H7 (cell line): Measurements from ENCODE around the gene BMP8B. TPM values are rescaled to one million over a fixed set of nuclear protein-coding genes. Genes with fewer than 3 reads are reported as not detected.
A peak's percentile ranks its signal among the peaks of the same experiment; 100 is the strongest.
"Not testable (repeated sequence)": the region's sequence is repeated elsewhere in the genome, so short reads cannot be mapped to it uniquely, and the experiment has no call there.

Experiments
- DNase-seq: peaks from one replicate; pipeline ENCODE4 v3.0.0; 2012
- H3K27me3 ChIP-seq: 2 replicates; pipeline ENCODE4 v1.6.0; 2011; ENCODE audit warnings: mild to moderate bottlenecking, low read length; ENCODE audit not compliant: control insufficient read depth, insufficient read depth
- H3K36me3 ChIP-seq: replicated peaks from 2 replicates; pipeline ENCODE4 v1.5.1; 2011; ENCODE audit warnings: low read length; ENCODE audit not compliant: control insufficient read depth, insufficient read depth
- H3K4me3 ChIP-seq: 2 replicates; pipeline ENCODE4 v1.5.1; 2011; ENCODE audit warnings: low read depth, mild to moderate bottlenecking, control low read depth, low read length, moderate library complexity; ENCODE audit not compliant: insufficient read depth
- total RNA-seq: library from RNA; depleted of rRNA; stranded (reverse); fragments of >200 nt; shearing (Covaris generic); gene quantifications from 2 replicates; pipeline ENCODE4 v1.2.3, GENCODE V29; 2014

BMP8B gene
- total RNA-seq, 1 experiment from 2014 or later: 0.24 TPM

DNA sequence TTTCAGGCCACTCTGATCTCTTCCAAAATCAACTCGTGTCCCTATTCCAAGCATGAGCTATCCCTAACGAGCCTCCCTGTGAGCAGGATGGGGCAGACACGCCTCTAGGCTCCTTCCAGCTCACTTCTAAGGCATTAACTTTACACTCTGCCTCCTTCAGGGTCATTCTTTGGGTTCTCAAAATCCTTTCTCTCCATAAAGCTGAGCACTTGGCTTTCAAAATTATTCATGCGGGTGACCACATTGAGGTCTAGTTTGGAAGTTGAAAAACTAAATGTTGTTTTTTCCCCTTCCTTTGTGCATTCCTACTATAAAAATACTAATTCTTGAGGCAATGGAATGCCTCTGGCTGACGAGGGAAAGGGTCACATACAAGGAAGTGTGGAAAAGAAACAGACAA lies 33.5 kb upstream of the BMP8B start:
- H3K27me3 ChIP-seq: no peaks in the 10 kb centered on the region
- no peak for DNase-seq
- H3K4me3 ChIP-seq: no peak overlapping the region
- H3K36me3 ChIP-seq: no peaks in the 10 kb centered on the region

DNA sequence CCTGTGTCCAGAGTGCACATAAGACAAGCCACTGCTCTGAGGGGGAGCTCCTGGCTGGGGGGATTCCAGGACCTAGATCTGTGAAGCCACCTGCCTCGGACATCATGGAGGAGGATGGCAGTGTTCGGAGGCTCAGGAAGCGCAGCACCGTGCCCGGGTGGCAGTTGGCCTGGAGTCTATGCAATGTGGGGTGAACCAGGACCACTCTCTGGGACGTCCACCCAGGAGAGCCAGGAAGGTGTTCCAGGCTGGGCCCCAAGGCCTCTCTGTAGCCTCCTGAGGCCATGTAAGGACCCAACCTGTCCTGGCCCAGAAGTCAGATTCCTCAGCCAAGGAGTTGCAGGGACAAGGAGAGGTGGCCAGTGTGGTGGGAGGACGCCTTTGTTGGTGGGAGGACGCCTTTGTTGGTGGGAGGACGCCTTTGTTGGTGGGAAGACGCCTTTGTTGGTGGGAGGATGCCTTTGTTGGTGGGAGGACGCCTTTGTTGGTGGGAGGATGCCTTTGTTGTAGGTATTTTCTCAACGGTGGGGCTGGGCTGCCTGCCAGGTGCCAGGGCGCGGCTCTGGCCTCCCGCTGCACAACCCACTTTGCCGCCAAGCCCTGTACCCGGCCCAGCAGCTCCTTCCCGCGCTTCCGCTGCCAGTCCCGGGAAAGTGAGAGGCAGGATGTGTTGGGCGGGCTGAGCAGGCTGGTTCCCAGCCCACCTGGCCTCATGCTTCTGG lies 30.6 kb upstream of the BMP8B start:
- H3K36me3 ChIP-seq: no peaks in the 10 kb centered on the region
- no peak for DNase-seq
- no peak overlapping the region for H3K4me3 ChIP-seq
- H3K27me3 ChIP-seq: no peaks in the 10 kb centered on the region; the same call in 1 of the 2 replicates

DNA sequence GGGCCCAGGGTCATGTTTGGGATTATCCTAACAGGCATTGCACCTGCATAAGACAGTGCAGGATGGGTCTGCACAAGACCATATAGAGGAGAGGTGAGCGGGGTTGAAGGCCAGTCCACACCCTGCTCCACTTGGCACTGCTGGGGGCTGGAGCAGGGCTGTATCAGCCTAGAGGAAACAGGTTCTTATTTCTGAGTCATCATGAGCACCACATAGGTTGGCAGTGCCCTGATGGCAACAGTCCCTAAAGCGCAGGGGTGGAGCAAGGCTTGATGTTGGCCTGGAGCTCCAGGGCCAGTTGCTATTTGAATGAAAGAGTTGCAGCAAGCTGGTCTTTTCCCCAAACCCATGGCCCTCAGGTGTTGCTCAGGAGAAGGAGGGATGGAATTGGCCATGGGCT lies 29.8 kb upstream of the BMP8B start:
- Histone ChIP-seq H3K4me3 (no peak overlapping the region), H3K27me3 (no peaks in the 10 kb centered on the region; the same call in 1 of the 2 replicates), H3K36me3 (no peaks in the 10 kb centered on the region)
- no peak for DNase-seq

DNA sequence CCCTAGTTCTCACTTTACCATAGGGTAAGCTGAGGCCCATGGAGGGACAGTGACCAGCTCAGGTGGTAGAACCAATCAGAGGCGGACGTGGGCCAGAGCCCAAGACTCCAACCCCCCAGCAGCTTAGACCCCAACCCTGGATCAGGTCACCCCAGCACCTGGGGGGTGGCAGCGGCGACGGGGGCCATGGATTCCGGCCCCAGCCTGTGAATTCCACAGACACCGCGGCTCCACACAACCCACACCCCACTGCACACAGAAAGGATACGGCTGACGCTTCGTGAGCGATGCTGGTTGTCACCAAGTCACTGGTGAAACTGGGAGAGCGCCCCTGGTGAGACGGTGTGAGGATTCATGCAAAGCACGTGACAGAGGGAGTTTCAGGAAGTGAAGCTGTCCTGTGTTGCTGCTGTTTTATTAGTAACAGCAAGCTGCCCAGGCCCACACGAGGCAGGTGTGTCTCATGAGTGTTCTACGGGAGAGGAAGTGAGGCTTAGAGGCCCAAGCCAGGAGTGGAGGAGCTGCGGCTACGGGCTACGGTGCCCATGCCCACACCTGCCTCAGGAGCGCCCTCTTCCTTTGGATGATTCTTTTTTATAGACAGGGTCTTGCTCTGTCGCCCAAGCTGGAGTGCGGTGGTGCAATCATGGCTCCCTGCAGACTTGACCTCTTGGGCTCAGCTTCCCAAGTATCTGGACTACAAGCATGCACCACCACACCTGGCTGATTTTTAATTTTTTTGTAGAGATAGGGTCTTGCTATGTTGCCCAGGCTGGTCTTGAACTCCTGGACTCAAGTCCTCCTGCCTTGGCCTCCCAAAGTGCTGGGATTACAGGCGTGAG lies 28.6 kb upstream of the BMP8B start:
- not testable (repeated sequence) for H3K36me3 ChIP-seq, H3K4me3 ChIP-seq, H3K27me3 ChIP-seq
- DNase-seq: peak; percentile 62

DNA sequence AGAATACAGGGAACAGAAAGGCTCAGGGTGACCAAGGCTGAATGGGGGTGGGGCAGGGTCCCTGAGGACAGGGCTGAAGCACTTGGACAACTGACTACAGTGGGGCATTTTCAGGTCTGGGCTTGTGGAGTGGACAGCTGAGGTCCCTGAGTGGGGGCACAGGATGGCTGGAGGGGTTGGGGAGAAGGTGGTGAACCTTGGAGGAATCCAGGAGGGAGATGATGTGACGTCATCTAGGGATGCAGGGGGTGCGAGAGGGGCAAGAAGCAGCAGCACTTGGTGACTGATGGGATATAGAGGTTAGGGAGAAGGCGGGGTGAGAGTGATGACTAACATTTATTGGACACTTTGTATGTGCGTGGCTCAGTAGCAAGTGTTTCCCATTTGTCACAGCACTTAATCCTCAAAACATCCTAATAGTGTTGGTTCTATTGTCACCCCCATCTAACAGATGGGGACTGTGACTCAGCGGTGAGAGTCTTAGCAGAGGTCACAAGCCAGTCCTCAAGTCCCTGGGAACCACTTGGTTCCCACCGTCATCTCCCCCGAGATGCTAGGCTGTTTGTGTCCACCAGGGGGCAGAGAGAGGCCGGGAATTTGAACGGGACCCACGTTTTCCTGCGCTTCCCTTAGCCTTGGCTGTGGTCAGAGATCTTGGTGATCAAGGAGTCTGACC lies 27.9 kb upstream of the BMP8B start:
- Histone ChIP-seq H3K27me3 (no peaks in the 10 kb centered on the region; the same call in 1 of the 2 replicates), H3K36me3 (no peaks in the 10 kb centered on the region), H3K4me3 (no peak overlapping the region)
- DNase-seq: peak; percentile 88

DNA sequence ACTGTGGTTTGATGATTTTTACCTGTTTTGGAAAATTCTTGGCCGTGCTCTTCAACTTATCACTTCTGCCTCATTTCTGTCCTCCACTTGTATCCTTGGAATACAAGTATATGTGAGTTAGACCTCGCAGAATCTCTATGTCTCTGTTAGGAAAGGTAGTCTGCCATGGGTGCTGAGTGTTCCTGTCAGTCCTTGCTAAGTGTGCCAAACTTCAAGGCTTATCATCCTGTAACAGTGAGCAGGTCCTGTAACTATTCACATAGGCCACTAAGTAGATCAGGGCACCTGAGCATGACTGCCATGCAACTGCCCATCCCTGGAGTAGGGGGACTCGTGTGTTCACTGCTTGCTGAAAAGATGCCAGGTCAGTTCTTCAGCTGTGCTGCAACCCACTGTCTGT lies 24.2 kb upstream of the BMP8B start:
- no peak for DNase-seq
- Histone ChIP-seq H3K4me3 (no peak overlapping the region), H3K36me3 (no peaks in the 10 kb centered on the region), H3K27me3 (no peaks in the 10 kb centered on the region; the same call in 1 of the 2 replicates)

DNA sequence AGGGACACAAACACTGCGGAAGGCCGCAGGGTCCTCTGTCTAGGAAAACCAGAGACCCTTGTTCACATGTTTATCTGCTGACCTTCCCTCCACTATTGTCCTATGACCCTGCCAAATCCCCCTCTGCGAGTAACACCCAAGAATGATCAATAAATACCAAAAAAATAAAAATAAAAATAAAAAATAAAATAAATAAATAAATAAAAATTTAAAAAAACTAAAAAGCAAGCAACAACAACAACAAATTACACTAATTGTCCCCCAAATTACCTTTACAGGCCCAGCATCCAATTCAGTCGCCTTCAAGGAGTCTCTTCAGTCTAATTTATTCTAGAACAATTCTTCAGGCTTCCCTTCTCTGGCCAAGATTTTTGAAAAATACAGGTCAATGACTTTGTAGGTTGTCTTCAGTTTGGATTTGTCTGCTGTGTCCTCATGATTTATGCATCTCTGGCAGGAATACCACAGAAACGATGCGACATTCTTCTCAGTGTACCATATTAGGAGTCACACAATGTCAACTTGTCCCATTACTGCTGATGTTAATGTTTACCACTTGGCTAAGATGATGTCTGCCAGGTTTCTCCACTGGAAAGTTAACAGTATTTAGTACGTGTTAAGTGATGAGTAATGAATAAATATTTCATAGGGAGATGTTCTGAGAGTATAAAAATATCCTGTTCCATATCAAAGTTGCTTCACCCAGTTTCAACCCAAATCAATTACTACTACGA lies 20.3 kb upstream of the BMP8B start:
- DNase-seq: no peak
- Histone ChIP-seq H3K36me3 (no peaks in the 10 kb centered on the region), H3K27me3 (no peaks in the 10 kb centered on the region; the same call in 1 of the 2 replicates), H3K4me3 (no peak overlapping the region)

DNA sequence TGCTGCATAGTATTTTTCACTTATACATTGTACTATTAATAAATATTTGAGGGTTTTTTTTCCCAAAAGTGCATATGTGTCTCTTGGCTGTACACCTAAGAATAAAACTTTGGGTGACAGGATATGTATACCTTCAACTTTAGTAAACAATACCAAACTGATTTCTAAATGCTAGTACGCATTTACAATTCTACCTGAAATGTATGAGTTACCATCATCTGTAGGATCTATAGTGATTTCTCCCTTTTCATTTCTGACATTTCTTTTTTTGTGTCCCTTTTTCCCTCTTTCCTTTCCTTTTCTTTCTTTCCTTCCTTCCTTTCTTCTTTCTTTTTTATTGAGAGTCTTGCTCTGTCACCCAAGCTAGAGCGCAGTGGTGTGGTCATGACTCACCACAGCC lies 16.7 kb upstream of the BMP8B start:
- no peaks in the 10 kb centered on the region; the same call in 1 of the 2 replicates for H3K27me3 ChIP-seq
- H3K4me3 ChIP-seq: no peak overlapping the region
- DNase-seq: no peak
- no peaks in the 10 kb centered on the region for H3K36me3 ChIP-seq

DNA sequence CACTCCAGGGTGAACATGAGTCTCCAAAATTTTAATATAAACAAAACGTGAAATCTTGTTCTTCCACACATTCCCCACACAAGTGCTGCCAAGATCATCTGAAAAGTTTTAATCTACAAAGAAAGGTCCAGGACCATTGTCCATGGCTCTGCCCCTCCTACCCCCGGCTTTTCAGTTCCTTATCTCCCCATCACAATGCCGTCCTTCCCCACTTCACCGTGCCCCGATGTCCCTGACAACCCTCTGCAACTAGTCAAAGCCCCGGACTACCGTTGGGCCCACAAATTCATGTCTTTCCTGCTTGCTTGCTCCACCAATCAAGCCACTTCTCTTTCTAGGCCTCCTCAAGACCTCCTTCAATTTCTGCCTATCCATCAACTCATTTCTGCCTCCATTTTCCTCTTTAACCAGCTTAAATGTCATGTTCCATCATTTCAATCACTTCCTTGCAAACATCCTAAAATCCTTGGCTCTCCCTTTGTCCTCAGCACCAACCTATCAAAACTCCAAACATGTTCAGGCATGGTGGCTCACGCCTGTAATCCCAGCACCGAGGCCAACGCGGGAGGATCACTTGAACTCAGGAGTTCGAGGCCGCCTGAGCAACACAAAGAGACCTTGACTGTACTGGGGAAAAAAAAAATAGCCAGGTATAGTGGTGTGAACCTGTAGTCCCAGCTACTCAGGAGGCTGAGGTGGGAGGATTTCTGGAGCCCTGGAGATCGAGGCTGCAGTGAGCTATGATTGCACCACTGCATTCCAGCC lies 14.0 kb upstream of the BMP8B start:
- peaks cover 4% of the 10 kb centered on the region for H3K27me3 ChIP-seq
- no peak overlapping the region for H3K4me3 ChIP-seq
- H3K36me3 ChIP-seq: no peaks in the 10 kb centered on the region
- no peak for DNase-seq

DNA sequence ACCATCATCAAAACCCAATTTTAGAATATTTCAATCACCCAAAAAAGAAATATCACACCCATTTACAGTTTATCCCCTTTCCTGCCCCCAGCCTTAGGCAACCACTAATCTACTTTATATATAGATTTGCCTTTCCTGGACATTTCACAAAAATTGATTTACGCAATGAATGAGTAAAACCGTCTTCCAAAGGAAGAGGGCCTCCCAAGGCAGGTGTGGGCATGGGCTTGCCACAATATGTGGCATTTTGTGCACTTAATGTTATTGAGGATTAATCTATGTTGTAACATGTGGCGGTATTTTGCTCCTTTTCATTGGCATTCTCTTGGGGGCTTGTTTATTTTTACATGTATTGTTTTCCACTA lies 11.8 kb upstream of the BMP8B start:
- H3K27me3 ChIP-seq: peaks cover 4% of the 10 kb centered on the region
- no peaks in the 10 kb centered on the region for H3K36me3 ChIP-seq
- H3K4me3 ChIP-seq: no peak overlapping the region
- DNase-seq: no peak

DNA sequence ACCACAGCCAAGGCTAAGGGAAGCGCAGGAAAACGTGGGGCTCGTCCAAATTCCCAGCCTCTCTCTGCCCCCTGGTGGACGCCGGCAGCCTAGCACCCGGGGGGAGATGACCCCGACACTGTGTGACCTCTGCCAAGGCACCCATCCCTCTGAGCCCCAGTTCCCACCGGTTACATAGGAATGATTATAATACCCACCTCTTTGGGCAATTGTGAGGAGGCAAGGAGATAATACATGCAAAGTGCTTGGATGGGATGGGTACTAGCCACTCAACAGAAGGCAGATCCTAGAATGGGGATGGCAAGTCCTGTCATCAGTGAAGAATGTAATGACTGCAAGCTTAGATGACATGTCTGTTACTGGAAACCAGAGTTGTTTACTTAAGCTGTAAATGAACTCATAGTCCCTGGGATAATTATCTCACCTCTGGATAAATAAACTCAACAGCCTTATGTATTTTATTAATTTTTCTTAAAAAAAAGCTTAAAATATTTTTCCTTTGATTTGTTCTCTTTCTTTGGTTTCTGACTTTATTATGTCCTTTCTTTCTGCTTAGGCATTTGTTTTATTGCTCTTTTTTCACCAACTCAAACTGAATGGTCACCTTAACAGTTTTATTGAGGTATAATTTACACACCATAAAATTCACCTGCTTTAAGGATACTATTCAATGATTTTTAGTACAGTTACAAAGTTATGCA lies 11.3 kb upstream of the BMP8B start:
- H3K4me3 ChIP-seq: no peak overlapping the region

DNA sequence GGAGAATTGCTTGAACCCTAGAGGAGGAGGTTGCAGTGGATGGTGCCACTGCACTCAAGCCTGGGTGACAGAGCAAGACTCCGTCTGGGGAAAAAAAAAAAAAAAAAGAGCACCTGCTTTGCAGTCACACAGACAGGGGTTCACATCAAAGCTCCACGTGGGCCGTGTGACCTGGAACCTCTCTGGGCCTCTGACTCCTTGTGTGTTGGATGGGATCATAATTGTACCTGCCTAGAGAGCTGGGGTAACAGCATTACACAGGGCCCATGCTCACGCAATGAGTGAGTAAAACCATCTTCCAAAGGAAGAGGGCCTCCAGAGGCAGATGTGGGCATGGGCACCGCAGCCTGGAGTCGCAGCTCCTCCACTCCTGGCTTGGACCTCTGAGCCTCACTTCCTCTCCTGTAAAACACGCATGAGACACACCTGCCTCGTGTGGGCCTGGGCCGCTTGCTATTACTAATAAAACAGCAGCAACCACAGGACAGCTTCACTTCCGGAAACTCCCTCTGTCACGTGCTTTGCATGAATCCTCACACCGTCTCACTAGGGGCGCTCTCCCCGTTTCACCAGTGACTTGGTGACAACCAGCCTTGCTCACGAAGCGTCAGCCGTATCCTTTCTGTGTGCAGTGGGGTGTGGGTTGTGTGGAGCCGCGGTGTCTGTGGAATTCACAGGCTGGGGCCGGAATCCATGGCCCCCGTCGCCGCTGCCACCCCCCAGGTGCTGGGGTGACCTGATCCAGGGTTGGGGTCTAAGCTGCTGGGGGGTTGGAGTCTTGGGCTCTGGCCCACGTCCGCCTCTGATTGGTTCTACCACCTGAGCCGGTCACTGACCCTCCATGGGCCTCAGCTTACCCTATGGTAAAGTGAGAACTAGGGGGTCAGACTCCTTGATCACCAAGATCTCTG lies 10.4 kb upstream of the BMP8B start:
- peak; percentile 77 for DNase-seq
- H3K27me3 ChIP-seq, H3K4me3 ChIP-seq, H3K36me3 ChIP-seq: not testable (repeated sequence)

More for the DNA sequence above, 11.3 kb upstream of the BMP8B start:
- peak; percentile 94 for DNase-seq
- Histone ChIP-seq H3K27me3 (peaks cover 4% of the 10 kb centered on the region), H3K36me3 (no peaks in the 10 kb centered on the region)
